Ascending aorta (tissue), 2 donors: ENCODE data around the gene MCM10. TPM values are rescaled to one million over a fixed set of nuclear protein-coding genes. Genes with fewer than 3 reads are reported as not detected.

Experiments
- DNase-seq, 2 donors: peaks; one replicate each; pipeline ENCODE4 v3.0.0-alpha.2; 2019; ENCODE audit warnings: low spot score in 2 of 2
- H3K27ac ChIP-seq, 2 donors: fragments of 200-600 bp; sonication (generic); one replicate each; pipeline ENCODE4 v1.5.1; 2016 to 2017; ENCODE audit warnings: mild to moderate bottlenecking in 1 of 2
- H3K27me3 ChIP-seq: fragments of 200-600 bp; sonication (generic); one replicate; pipeline ENCODE4 v1.5.1; 2017
- H3K36me3 ChIP-seq, 2 donors: fragments of 200-600 bp; sonication (generic); one replicate each; pipeline ENCODE4 v1.5.1; 2016
- H3K4me1 ChIP-seq, 2 donors: fragments of 200-600 bp; sonication (generic); one replicate each; pipeline ENCODE4 v1.5.1; 2016 to 2017; ENCODE audit warnings: mild to moderate bottlenecking in 1 of 2
- H3K4me3 ChIP-seq, 2 donors: fragments of 200-600 bp; sonication (generic); one replicate each; pipeline ENCODE4 v1.5.1; 2016 to 2017; ENCODE audit warnings: mild to moderate bottlenecking in 1 of 2
- H3K9me3 ChIP-seq, 2 donors: fragments of 200-600 bp; sonication (generic); one replicate each; pipeline ENCODE4 v1.5.1; 2016
- CTCF ChIP-seq, 3 experiments: fragments of 200-600 bp in 2 of 3; fragments of 450-650 bp in 1 of 3; sonication (generic) in 2 of 3; IDR thresholded peaks; one replicate each; pipeline ENCODE4 v1.5.1; 2016 to 2019; ENCODE audit warnings: antibody characterized with exemption in 3 of 3, mild to moderate bottlenecking in 1 of 3, moderate library complexity in 1 of 3
- intact Hi-C: fragments of 100-400 bp; cut with DNase I; formaldehyde crosslinking; loops from one replicate; pipeline ENCODE4 v1.15.1; 2023
- total RNA-seq: library from RNA; depleted of rRNA; stranded (reverse); fragments of >200 nt; gene quantifications from one replicate; pipeline ENCODE4 v1.1.0, GENCODE V29; 2016

The MCM10 gene
- total RNA-seq, 1 donor from 2014 or later: 0.11 TPM

DNA sequence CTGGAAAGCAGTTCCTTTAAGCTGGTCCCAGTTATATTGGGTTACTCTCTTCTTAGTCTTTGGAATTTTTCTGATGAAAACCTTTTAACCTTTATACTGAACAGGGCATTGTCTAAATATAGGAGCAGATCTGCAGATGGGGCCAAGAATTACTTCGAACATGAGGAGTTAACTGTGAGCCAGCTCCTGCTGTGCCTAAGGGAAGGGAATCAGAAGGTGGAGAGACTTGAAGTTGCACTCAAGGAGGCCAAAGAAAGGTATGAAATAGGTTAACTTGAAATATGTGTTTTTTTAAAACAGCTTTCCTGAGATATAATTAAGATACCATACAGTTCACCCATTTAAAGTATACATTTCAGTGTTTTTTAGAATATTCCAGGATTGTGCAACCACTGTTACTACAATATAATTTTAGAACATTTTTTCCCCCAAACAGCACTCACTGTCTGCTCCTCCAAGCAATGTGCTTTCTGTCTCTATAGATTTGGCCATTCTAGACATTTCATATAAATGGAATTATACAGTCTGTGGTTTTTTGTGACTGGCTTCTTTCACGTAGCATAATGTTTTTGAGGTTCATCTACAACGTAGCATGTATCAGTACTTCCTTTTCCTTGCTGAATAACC, 42.5 kb upstream of the MCM10 start:
- Histone ChIP-seq H3K4me1 (no peaks in the 10 kb centered on the region), H3K36me3 (peaks cover 60 to 81% of the 10 kb centered on the region in 2 donors), H3K9me3 (no peaks in the 10 kb centered on the region), H3K27ac (no peak overlapping the region), H3K4me3 (no peak overlapping the region), H3K27me3 (no peaks in the 10 kb centered on the region)
- no peak for DNase-seq
- no peak for TF ChIP-seq CTCF (IDR thresholded peaks at IDR 0.05)
- intact Hi-C loops: no loop called here

DNA sequence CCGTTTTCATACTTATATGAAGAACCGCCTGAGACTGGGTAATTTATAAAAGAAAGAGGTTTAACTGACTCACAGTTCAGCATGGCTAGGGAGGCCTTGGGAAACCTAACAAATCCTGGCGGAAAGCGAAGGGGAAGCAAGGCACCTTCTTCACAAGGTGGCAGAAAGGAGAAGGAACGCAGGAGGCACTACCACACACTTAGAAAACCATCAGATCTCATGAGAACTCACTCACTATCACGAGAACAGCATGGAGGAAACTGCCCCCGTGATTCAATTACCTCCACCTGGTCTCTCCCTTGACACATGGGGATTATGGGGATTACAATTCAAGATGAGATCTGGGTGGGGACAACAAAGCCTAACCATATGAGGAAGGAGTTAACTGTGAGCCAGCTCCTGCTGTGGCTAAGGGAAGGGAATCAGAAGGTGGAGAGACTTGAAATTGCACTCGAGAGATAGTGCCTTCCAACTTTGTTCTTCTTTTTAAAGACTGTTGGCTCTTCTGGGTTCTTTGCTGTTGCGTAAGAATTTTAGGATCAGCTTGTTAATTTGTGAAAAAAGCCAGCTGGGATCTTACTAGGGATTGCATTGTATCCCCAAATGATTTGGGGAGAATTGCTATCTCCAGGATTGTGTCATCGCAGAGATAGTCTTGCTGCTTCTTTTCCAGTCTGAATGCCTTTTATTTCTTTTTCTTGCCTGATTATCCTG, 40.4 kb upstream of the MCM10 start:
- Histone ChIP-seq H3K27me3 (no peaks in the 10 kb centered on the region), H3K4me3 (no peak overlapping the region), H3K9me3 (no peaks in the 10 kb centered on the region), H3K36me3 (peaks cover 74 to 89% of the 10 kb centered on the region in 2 donors), H3K4me1 (no peaks in the 10 kb centered on the region), H3K27ac (no peak overlapping the region)
- no peak for TF ChIP-seq CTCF (IDR thresholded peaks at IDR 0.05)
- no peak for DNase-seq
- intact Hi-C loops: no loop called here

DNA sequence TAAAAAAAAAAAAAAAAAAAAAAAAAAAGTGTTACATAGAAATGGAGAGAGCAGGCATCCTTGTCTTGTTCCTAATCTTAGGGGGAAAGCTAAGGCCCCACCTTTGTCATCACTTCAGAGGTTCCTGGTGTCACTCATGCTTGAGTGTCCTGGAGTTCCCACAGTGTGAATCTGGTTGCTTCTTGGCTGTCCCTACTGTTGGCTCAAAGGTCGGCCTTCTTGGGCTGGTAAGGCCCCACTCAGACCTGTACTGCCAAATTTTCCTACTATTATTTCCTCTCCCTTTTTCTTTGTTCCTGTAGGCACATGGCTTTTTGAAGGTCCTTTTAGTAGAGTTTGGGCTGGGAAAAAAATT, 39.9 kb upstream of the MCM10 start:
- Histone ChIP-seq H3K4me1 (no peaks in the 10 kb centered on the region), H3K4me3 (no peak overlapping the region), H3K36me3 (peaks cover 74 to 86% of the 10 kb centered on the region in 2 donors), H3K27me3 (no peaks in the 10 kb centered on the region), H3K27ac (no peak overlapping the region), H3K9me3 (no peaks in the 10 kb centered on the region)
- DNase-seq: no peak
- no peak for TF ChIP-seq CTCF (IDR thresholded peaks at IDR 0.05)
- intact Hi-C loops: no loop called here

GRCh38 chr10:13136651-13137050, 24.7 kb upstream of the MCM10 start:
- no peak overlapping the region for H3K27ac ChIP-seq
- no peaks in the 10 kb centered on the region for H3K27me3 ChIP-seq
- no peak for TF ChIP-seq CTCF (IDR thresholded peaks at IDR 0.05)
- no peaks in the 10 kb centered on the region for H3K9me3 ChIP-seq
- intact Hi-C loops: no loop called here
- DNase-seq: no peak
- peaks cover 68 to 81% of the 10 kb centered on the region in 2 donors for H3K36me3 ChIP-seq
- H3K4me1 ChIP-seq: no peaks in the 10 kb centered on the region
- no peak overlapping the region for H3K4me3 ChIP-seq

DNA sequence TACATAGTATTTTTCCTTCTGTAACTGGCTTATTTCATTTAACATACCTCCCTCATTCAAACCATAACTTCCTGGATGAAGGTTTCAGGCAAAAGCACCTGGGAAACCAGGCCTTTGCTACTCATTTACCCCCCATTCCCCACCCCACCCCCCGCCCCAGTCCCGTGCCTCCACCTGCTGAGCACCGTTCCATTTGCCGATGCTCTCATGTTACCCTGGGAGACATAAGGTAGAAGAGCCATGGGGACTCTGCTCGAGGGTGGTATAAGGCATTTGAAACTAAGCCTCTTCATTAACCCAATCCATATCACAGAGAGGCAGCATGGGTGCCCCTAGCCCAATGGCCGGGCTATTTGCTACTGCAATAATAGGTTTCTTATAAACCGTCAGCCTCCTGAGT, 22.2 kb upstream of the MCM10 start:
- Histone ChIP-seq H3K9me3 (no peaks in the 10 kb centered on the region), H3K27me3 (no peaks in the 10 kb centered on the region), H3K27ac (no peak overlapping the region), H3K4me3 (no peak overlapping the region), H3K36me3 (peaks cover 43 to 74% of the 10 kb centered on the region in 2 donors), H3K4me1 (no peaks in the 10 kb centered on the region)
- intact Hi-C loops: no loop called here
- TF ChIP-seq CTCF (IDR thresholded peaks at IDR 0.05): no peak
- DNase-seq: no peak
